ENCODE measurements around the gene MEX3A.

DNA sequence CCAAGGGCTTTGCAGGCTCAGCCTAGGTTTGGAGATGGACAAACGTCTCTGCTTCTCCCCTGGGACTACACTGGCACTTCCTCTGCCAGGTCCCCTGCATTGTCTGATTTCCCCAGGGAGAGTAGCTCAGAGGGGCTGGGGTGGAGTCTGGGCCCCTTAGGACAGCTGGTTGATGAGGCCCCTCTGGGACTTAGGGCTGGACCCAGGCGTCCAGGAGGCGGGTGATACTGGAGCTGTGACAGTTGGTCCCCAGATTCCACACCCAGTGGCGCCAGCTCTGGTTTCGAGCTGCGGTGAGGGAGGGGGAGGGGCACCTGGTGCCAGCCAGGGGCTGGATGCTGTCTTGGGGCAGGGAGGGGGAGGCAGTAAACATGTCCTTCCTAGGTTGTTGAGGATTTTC, 7.4 kb upstream of the MEX3A start:
- TF ChIP-seq, protein P1, sequence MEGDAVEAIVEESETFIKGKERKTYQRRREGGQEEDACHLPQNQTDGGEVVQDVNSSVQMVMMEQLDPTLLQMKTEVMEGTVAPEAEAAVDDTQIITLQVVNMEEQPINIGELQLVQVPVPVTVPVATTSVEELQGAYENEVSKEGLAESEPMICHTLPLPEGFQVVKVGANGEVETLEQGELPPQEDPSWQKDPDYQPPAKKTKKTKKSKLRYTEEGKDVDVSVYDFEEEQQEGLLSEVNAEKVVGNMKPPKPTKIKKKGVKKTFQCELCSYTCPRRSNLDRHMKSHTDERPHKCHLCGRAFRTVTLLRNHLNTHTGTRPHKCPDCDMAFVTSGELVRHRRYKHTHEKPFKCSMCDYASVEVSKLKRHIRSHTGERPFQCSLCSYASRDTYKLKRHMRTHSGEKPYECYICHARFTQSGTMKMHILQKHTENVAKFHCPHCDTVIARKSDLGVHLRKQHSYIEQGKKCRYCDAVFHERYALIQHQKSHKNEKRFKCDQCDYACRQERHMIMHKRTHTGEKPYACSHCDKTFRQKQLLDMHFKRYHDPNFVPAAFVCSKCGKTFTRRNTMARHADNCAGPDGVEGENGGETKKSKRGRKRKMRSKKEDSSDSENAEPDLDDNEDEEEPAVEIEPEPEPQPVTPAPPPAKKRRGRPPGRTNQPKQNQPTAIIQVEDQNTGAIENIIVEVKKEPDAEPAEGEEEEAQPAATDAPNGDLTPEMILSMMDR (conservative IDR thresholded peaks at IDR 0.05; ENCODE audit: low read length): no peak
- no peak for TF ChIP-seq EZH2phosphoT487 (IDR thresholded peaks at IDR 0.05; ENCODE audit: borderline replicate concordance, low read depth, low read length)

Measured in OCI-LY7 (cell line).